Activated T-cell treated with anti-CD3 and anti-CD28 coated beads, Interleukin-2, amount 50 U/mL, for 72 hours (primary cell): Measurements from ENCODE around the gene RUNX1. TPM values are rescaled to one million over a fixed set of nuclear protein-coding genes. Genes with fewer than 3 reads are reported as not detected.

ENCODE experiments used
- ATAC-seq, 2 donors: fragments of 150-1000 bp; cut with Tn5 transposase; replicated peaks in 1 of 2; 2 replicates each; pipeline ENCODE4 v1.10.0; 2021; ENCODE audit warnings: moderate library complexity in 2 of 2, mild to moderate bottlenecking in 1 of 2
- DNase-seq, 2 donors: peaks; one replicate each; pipeline ENCODE4 v3.0.0; 2021 to 2022; ENCODE audit warnings: mixed read lengths in 1 of 2
- H3K27ac Mint-ChIP-seq: one replicate; pipeline ENCODE4 v1.8.0; 2022; ENCODE audit warnings: mild to moderate bottlenecking, moderate library complexity, mixed read lengths
- H3K27me3 Mint-ChIP-seq: one replicate; pipeline ENCODE4 v1.8.0; 2022; ENCODE audit warnings: low read depth, mixed read lengths
- H3K36me3 Mint-ChIP-seq, 2 donors: one replicate each; pipeline ENCODE4 v1.8.0; 2022; ENCODE audit warnings: mixed read lengths in 2 of 2, mild to moderate bottlenecking in 1 of 2; ENCODE audit not compliant: insufficient read depth in 2 of 2
- H3K4me1 Mint-ChIP-seq: one replicate; pipeline ENCODE4 v1.8.0; 2022; ENCODE audit warnings: low read depth, mixed read lengths
- H3K4me3 Mint-ChIP-seq, 2 donors: one replicate each; pipeline ENCODE4 v1.8.0; 2022; ENCODE audit warnings: mild to moderate bottlenecking in 2 of 2, mixed read lengths in 2 of 2, moderate library complexity in 2 of 2
- H3K9me3 Mint-ChIP-seq, 2 donors: one replicate each; pipeline ENCODE4 v1.8.0; 2022; ENCODE audit warnings: mixed read lengths in 2 of 2
- total RNA-seq, 2 donors: library from RNA; stranded (reverse); gene quantifications; one replicate each; pipeline ENCODE4 v1.2.3, GENCODE V29; 2022

Gene RUNX1
- total RNA-seq, 2 donors from 2014 or later, result 36.6 to 56.2 TPM

- H3K4me3 Mint-ChIP-seq, result peak overlapping the region; percentile 100
- H3K27ac Mint-ChIP-seq, result peak overlapping the region; percentile 100
- H3K36me3 Mint-ChIP-seq, result peaks cover 4 to 9% of the 10 kb centered on the region in 2 donors
- ATAC-seq (peak; percentile 50 to 62), DNase-seq (peak; percentile 85 to 91)
- H3K27me3 Mint-ChIP-seq, result no peaks in the 10 kb centered on the region
- no peaks in the 10 kb centered on the region for H3K9me3 Mint-ChIP-seq
- H3K4me1 Mint-ChIP-seq, result peaks cover 50% of the 10 kb centered on the region
Measured at GRCh38 chr21:34888569-34889319, 160.4 kb downstream of the RUNX1 start.

GRCh38 chr21:34887725-34888568 lies 161.2 kb downstream of the RUNX1 start:
- H3K9me3 Mint-ChIP-seq, result no peaks in the 10 kb centered on the region
- H3K4me3 Mint-ChIP-seq, result peak overlapping the region; percentile 100
- ATAC-seq (peak; percentile 67 to 72), DNase-seq (peak; percentile 90 to 95)
- peak overlapping the region; percentile 100 for H3K27ac Mint-ChIP-seq
- H3K36me3 Mint-ChIP-seq, result peaks cover 4 to 9% of the 10 kb centered on the region in 2 donors
- no peaks in the 10 kb centered on the region for H3K27me3 Mint-ChIP-seq
- H3K4me1 Mint-ChIP-seq, result peaks cover 50% of the 10 kb centered on the region

GRCh38 chr21:34887105-34887442 lies 162.0 kb downstream of the RUNX1 start:
- H3K36me3 Mint-ChIP-seq, result peaks cover 6 to 12% of the 10 kb centered on the region in 2 donors
- H3K9me3 Mint-ChIP-seq, result no peaks in the 10 kb centered on the region
- DNase-seq (no peak), ATAC-seq (no peak)
- H3K4me1 Mint-ChIP-seq, result peaks cover 50% of the 10 kb centered on the region
- no peaks in the 10 kb centered on the region for H3K27me3 Mint-ChIP-seq
- peak overlapping the region; percentile 100 for H3K27ac Mint-ChIP-seq
- peak overlapping the region; percentile 100 for H3K4me3 Mint-ChIP-seq

GRCh38 chr21:34886240-34887104 lies 162.6 kb downstream of the RUNX1 start:
- DNase-seq, result peak; percentile 52 to 59
- Mint-ChIP-seq H3K9me3 (no peaks in the 10 kb centered on the region), H3K4me1 (peaks cover 50% of the 10 kb centered on the region), H3K4me3 (peak overlapping the region; percentile 100), H3K27ac (peak overlapping the region; percentile 100), H3K27me3 (no peaks in the 10 kb centered on the region), H3K36me3 (peaks cover 6 to 12% of the 10 kb centered on the region in 2 donors)
- ATAC-seq, result no peak

GRCh38 chr21:34885626-34886239 lies 163.4 kb downstream of the RUNX1 start:
- peaks cover 51% of the 10 kb centered on the region for H3K4me1 Mint-ChIP-seq

GRCh38 chr21:34885125-34885524 lies 164.0 kb downstream of the RUNX1 start:
- ATAC-seq (no peak), DNase-seq (no peak)
- Mint-ChIP-seq H3K4me3 (peak overlapping the region; percentile 100), H3K27me3 (no peaks in the 10 kb centered on the region), H3K36me3 (peaks cover 7 to 12% of the 10 kb centered on the region in 2 donors), H3K27ac (peak overlapping the region; percentile 88), H3K9me3 (no peaks in the 10 kb centered on the region), H3K4me1 (peaks cover 51% of the 10 kb centered on the region)

More at GRCh38 chr21:34885626-34886239, 163.4 kb downstream of the RUNX1 start:
- H3K27me3 Mint-ChIP-seq, result no peaks in the 10 kb centered on the region
- no peak for DNase-seq
- no peak for ATAC-seq
- H3K4me3 Mint-ChIP-seq, result peak overlapping the region; percentile 100
- H3K27ac Mint-ChIP-seq, result peak overlapping the region; percentile 88
- no peaks in the 10 kb centered on the region for H3K9me3 Mint-ChIP-seq
- peaks cover 6 to 12% of the 10 kb centered on the region in 2 donors for H3K36me3 Mint-ChIP-seq

- Mint-ChIP-seq H3K4me1 (peaks cover 57% of the 10 kb centered on the region), H3K9me3 (no peaks in the 10 kb centered on the region), H3K27ac (peak overlapping the region; percentile 89), H3K4me3 (peak overlapping the region; percentile 100), H3K27me3 (no peaks in the 10 kb centered on the region), H3K36me3 (peaks cover 12 to 13% of the 10 kb centered on the region in 2 donors)
- DNase-seq, result no peak
- no peak for ATAC-seq
Measured at GRCh38 chr21:34884346-34884929, 164.7 kb downstream of the RUNX1 start.

- Mint-ChIP-seq H3K27me3 (no peaks in the 10 kb centered on the region), H3K36me3 (peaks cover 11 to 15% of the 10 kb centered on the region in 2 donors), H3K9me3 (no peaks in the 10 kb centered on the region), H3K27ac (peak overlapping the region; percentile 89), H3K4me3 (peak overlapping the region; percentile 100), H3K4me1 (peaks cover 57% of the 10 kb centered on the region)
- no peak for DNase-seq
- no peak for ATAC-seq
Measured at GRCh38 chr21:34883491-34884271, 165.4 kb downstream of the RUNX1 start.

- H3K4me1 Mint-ChIP-seq, result peaks cover 49% of the 10 kb centered on the region
- DNase-seq, result no peak
- H3K27ac Mint-ChIP-seq, result peak overlapping the region; percentile 89
- H3K27me3 Mint-ChIP-seq, result no peaks in the 10 kb centered on the region
- peak overlapping the region; percentile 100 for H3K4me3 Mint-ChIP-seq
- no peaks in the 10 kb centered on the region for H3K9me3 Mint-ChIP-seq
- H3K36me3 Mint-ChIP-seq, result peaks cover 8 to 17% of the 10 kb centered on the region in 2 donors
- ATAC-seq, result no peak
Measured at GRCh38 chr21:34882719-34883131, 166.4 kb downstream of the RUNX1 start.

- ATAC-seq (peak; percentile 46 to 61), DNase-seq (no peak)
- peak overlapping the region; percentile 100 for H3K4me3 Mint-ChIP-seq
- H3K27ac Mint-ChIP-seq, result peak overlapping the region; percentile 89
- peaks cover 45% of the 10 kb centered on the region for H3K4me1 Mint-ChIP-seq
- no peaks in the 10 kb centered on the region for H3K9me3 Mint-ChIP-seq
- peaks cover 10 to 18% of the 10 kb centered on the region in 2 donors for H3K36me3 Mint-ChIP-seq
- H3K27me3 Mint-ChIP-seq, result no peaks in the 10 kb centered on the region
Measured at GRCh38 chr21:34881839-34882371, 167.2 kb downstream of the RUNX1 start.

GRCh38 chr21:34881421-34881820 lies 167.7 kb downstream of the RUNX1 start:
- Mint-ChIP-seq H3K9me3 (no peaks in the 10 kb centered on the region), H3K4me1 (peaks cover 45% of the 10 kb centered on the region), H3K4me3 (peak overlapping the region; percentile 100), H3K36me3 (peaks cover 10 to 19% of the 10 kb centered on the region in 2 donors), H3K27ac (peak overlapping the region; percentile 89), H3K27me3 (no peaks in the 10 kb centered on the region)
- DNase-seq (no peak), ATAC-seq (no peak)
